A549 (cell line): ENCODE data around the gene ZFP92.

Experiments used
- CTCF ChIP-seq: fragments of >200 bp; sonication (Bioruptor Twin); formaldehyde crosslinking; IDR thresholded peaks from 3 replicates; pipeline ENCODE4 v1.5.1; 2016
- FOXS1 ChIP-seq: fragments of 250-450 bp; sonication (Bioruptor Pico); IDR thresholded peaks from 2 replicates; pipeline ENCODE4 v1.5.0; 2020; ENCODE audit warnings: mild to moderate bottlenecking, moderate library complexity
- NFE2L2 ChIP-seq: fragments of 150-350 bp; conservative IDR thresholded peaks from 2 replicates; pipeline ENCODE4 v1.6.1; 2014; ENCODE audit warnings: low read length
- POLR2A ChIP-seq: IDR thresholded peaks from 2 replicates; pipeline ENCODE4 v1.6.1; 2012; ENCODE audit warnings: mild to moderate bottlenecking, low read length
- ZSCAN20 ChIP-seq: fragments of 250-450 bp; sonication (Bioruptor Pico); IDR thresholded peaks from 2 replicates; pipeline ENCODE4 v1.8.0; 2022; ENCODE audit warnings: mild to moderate bottlenecking, moderate library complexity

- TF ChIP-seq NFE2L2 (no peak), CTCF (no peak), POLR2A (no peak), ZSCAN20 (CRISPR knock-in tag) (no peak), FOXS1 (CRISPR knock-in tag) (no peak)
Measured at GRCh38 chrX:153382563-153383482, 28.4 kb upstream of the ZFP92 start.
